HEK293 (cell line): Measurements from ENCODE around the gene UGT1A4.

Experiments used
- CTCF ChIA-PET: fragments of 350-600 bp; formaldehyde crosslinking; extraction: SDS; loops from one replicate; lab custom pipeline; 2021; ENCODE audit warnings: antibody characterized with exemption; lab: Yijun Ruan, JAX
- POLR2A ChIA-PET: fragments of 300-600 bp; formaldehyde crosslinking; extraction: SDS; loops from one replicate; lab custom pipeline; 2020; ENCODE audit warnings: antibody characterized with exemption, inconsistent platforms; lab: Yijun Ruan, JAX
- H3K27ac ChIP-seq: fragments of 200-500 bp; sonication (Bioruptor generic); 2 replicates; pipeline ENCODE4 v1.5.1; 2014; ENCODE audit warnings: low read depth, low read length, control low read depth, inconsistent platforms; ENCODE audit errors: extremely low read depth
- H3K36me3 ChIP-seq, 2 experiments: fragments of 200-500 bp in 1 of 2; sonication (Bioruptor generic) in 1 of 2; 1 replicate in 1 of 2; 2 replicates in 1 of 2; pipeline ENCODE4 v1.5.1; 2014 to 2017; ENCODE audit warnings: inconsistent platforms in 2 of 2, low read length in 2 of 2; ENCODE audit not compliant: control insufficient read depth in 2 of 2, insufficient read depth in 1 of 2
- H3K4me1 ChIP-seq: fragments of 200-500 bp; sonication (Bioruptor generic); 2 replicates; pipeline ENCODE4 v1.5.1; 2014; ENCODE audit warnings: mild to moderate bottlenecking, low read length, inconsistent platforms; ENCODE audit not compliant: control insufficient read depth, insufficient read depth
- H3K4me3 ChIP-seq: 2 replicates; pipeline ENCODE4 v1.5.1; 2011; ENCODE audit warnings: low read depth, mild to moderate bottlenecking, control low read depth, low read length, moderate library complexity
- H3K9me3 ChIP-seq: fragments of 200-500 bp; sonication (Bioruptor generic); 2 replicates; pipeline ENCODE4 v1.5.1; 2014; ENCODE audit warnings: low read depth, low read length, inconsistent platforms; ENCODE audit not compliant: control insufficient read depth, insufficient read depth
- FEZF1 ChIP-seq: fragments of 450-650 bp; formaldehyde crosslinking; IDR thresholded peaks from 2 replicates; pipeline ENCODE4 v1.5.1; 2016; ENCODE audit warnings: missing biosample characterization, missing genetic modification characterization
- HOXC10 ChIP-seq: sonication (generic); formaldehyde crosslinking; IDR thresholded peaks from 2 replicates; pipeline ENCODE4 v1.8.1; 2023; ENCODE audit warnings: mild to moderate bottlenecking, missing genetic modification reagents
- KLF10 ChIP-seq: fragments of 450-650 bp; IDR thresholded peaks from 2 replicates; pipeline ENCODE4 v1.5.1; 2018; ENCODE audit warnings: missing biosample characterization, mild to moderate bottlenecking, missing genetic modification characterization
- MEIS1 ChIP-seq: sonication (generic); formaldehyde crosslinking; IDR thresholded peaks from 2 replicates; pipeline ENCODE4 v1.8.1; 2022; ENCODE audit warnings: missing genetic modification reagents, mild to moderate bottlenecking, borderline replicate concordance
- MYNN ChIP-seq: fragments of 450-650 bp; formaldehyde crosslinking; IDR thresholded peaks from 2 replicates; pipeline ENCODE4 v1.5.1; 2016; ENCODE audit warnings: missing biosample characterization, missing genetic modification characterization, borderline replicate concordance
- MZF1 ChIP-seq: fragments of 450-650 bp; formaldehyde crosslinking; IDR thresholded peaks from 2 replicates; pipeline ENCODE4 v1.5.1; 2017; ENCODE audit warnings: missing biosample characterization, missing genetic modification characterization, borderline replicate concordance
- RBAK ChIP-seq: fragments of 450-650 bp; formaldehyde crosslinking; IDR thresholded peaks from 2 replicates; pipeline ENCODE4 v1.5.1; 2016; ENCODE audit warnings: missing biosample characterization, missing genetic modification characterization
- SCRT2 ChIP-seq: fragments of 450-650 bp; formaldehyde crosslinking; IDR thresholded peaks from 2 replicates; pipeline ENCODE4 v1.5.1; 2016; ENCODE audit warnings: missing biosample characterization, missing genetic modification characterization
- ZFHX2 ChIP-seq: fragments of 450-650 bp; formaldehyde crosslinking; conservative IDR thresholded peaks from 2 replicates; pipeline ENCODE4 v1.5.1; 2016; ENCODE audit warnings: missing biosample characterization, missing genetic modification characterization
- ZNF138 ChIP-seq: fragments of 450-650 bp; formaldehyde crosslinking; IDR thresholded peaks from 2 replicates; pipeline ENCODE4 v1.5.1; 2016; ENCODE audit warnings: missing biosample characterization, missing genetic modification characterization, borderline replicate concordance
- ZNF155 ChIP-seq: fragments of 450-650 bp; formaldehyde crosslinking; IDR thresholded peaks from 2 replicates; pipeline ENCODE4 v1.5.1; 2016; ENCODE audit warnings: missing biosample characterization, missing genetic modification characterization
- ZNF202 ChIP-seq: fragments of 450-650 bp; formaldehyde crosslinking; IDR thresholded peaks from 2 replicates; pipeline ENCODE4 v1.5.1; 2016; ENCODE audit warnings: missing biosample characterization, missing genetic modification characterization, borderline replicate concordance
- ZNF274 ChIP-seq, 2 experiments: fragments of 200-500 bp in 1 of 2; fragments of 450-650 bp in 1 of 2; sonication (Bioruptor generic) in 1 of 2; formaldehyde crosslinking in 1 of 2; IDR thresholded peaks; 2 replicates each; pipeline versions ENCODE4 v1.5.1 to v1.6.1; 2014 to 2016; ENCODE audit warnings: borderline replicate concordance in 1 of 2, inconsistent platforms in 1 of 2, low read length in 1 of 2, missing biosample characterization in 1 of 2, missing genetic modification characterization in 1 of 2
- ZNF341 ChIP-seq: fragments of 450-650 bp; formaldehyde crosslinking; IDR thresholded peaks from 2 replicates; pipeline ENCODE4; 2016; ENCODE audit warnings: low read depth, missing biosample characterization, missing genetic modification characterization
- ZNF354C ChIP-seq: fragments of 450-650 bp; formaldehyde crosslinking; IDR thresholded peaks from 2 replicates; pipeline ENCODE4 v1.5.1; 2016; ENCODE audit warnings: missing biosample characterization, missing genetic modification characterization, low read depth, borderline replicate concordance
- ZNF449 ChIP-seq: fragments of 450-650 bp; formaldehyde crosslinking; IDR thresholded peaks from 2 replicates; pipeline ENCODE4 v1.5.1; 2017; ENCODE audit warnings: missing biosample characterization, mild to moderate bottlenecking, missing genetic modification characterization, moderate library complexity
- ZNF518A ChIP-seq: fragments of 450-650 bp; formaldehyde crosslinking; conservative IDR thresholded peaks from 2 replicates; pipeline ENCODE4 v1.5.1; 2016; ENCODE audit warnings: low read depth, missing biosample characterization, missing genetic modification characterization
- ZNF610 ChIP-seq: fragments of 450-650 bp; formaldehyde crosslinking; IDR thresholded peaks from 2 replicates; pipeline ENCODE4 v1.5.1; 2016; ENCODE audit warnings: missing biosample characterization, missing genetic modification characterization, borderline replicate concordance
- ZNF664 ChIP-seq: fragments of 450-650 bp; formaldehyde crosslinking; IDR thresholded peaks from 2 replicates; pipeline ENCODE4 v1.5.1; 2016; ENCODE audit warnings: missing biosample characterization, missing genetic modification characterization
- ZNF677 ChIP-seq: fragments of 450-650 bp; IDR thresholded peaks from 2 replicates; pipeline ENCODE4 v1.5.0; 2018; ENCODE audit warnings: missing biosample characterization, mild to moderate bottlenecking, missing genetic modification characterization, moderate library complexity
- TF ChIP-seq, protein P1 (sequence below): fragments of 450-650 bp; formaldehyde crosslinking; IDR thresholded peaks from 2 replicates; pipeline ENCODE4 v1.5.1; 2016; ENCODE audit warnings: missing biosample characterization, missing genetic modification characterization

Gene UGT1A4

GRCh38 chr2:233699424-233700027 is 19.0 kb upstream of the UGT1A4 start:
- no peak overlapping the region for H3K27ac ChIP-seq
- H3K36me3 ChIP-seq = no peaks in the 10 kb centered on the region
- no peaks in the 10 kb centered on the region for H3K9me3 ChIP-seq
- H3K4me1 ChIP-seq = 0 out of 2 replicates have a peak, but pooled peaks cover 2% of the 10 kb centered on the region
- TF ChIP-seq MEIS1 (CRISPR knock-in tag) (no peak), MYNN (no peak), ZNF138 (tag by site-specific recombination) (no peak), RBAK (tag by site-specific recombination) (no peak), ZFHX2 (tag by site-specific recombination) (no peak), ZNF664 (tag by site-specific recombination) (no peak), ZNF449 (no peak), ZNF677 (no peak), ZNF274 (IDR thresholded peaks at IDR 0.05; ENCODE audit: low read length) (no peak), ZNF274 (tag by site-specific recombination; IDR thresholded peaks at IDR 0.05; ENCODE audit: borderline replicate concordance) (no peak), ZNF610 (tag by site-specific recombination) (no peak), MZF1 (tag by site-specific recombination) (no peak), ZNF354C (tag by site-specific recombination) (no peak), SCRT2 (no peak), HOXC10 (CRISPR knock-in tag) (no peak), KLF10 (tag by site-specific recombination) (no peak), FEZF1 (tag by site-specific recombination) (no peak), ZNF341 (tag by site-specific recombination) (no peak), ZNF155 (tag by site-specific recombination) (no peak)
- H3K4me3 ChIP-seq = no peak overlapping the region
- ChIA-PET POLR2A (no interaction called here), CTCF (interaction anchor here (1.2 kb wide), 1 partner anchor 12 kb away, joined by 5 read pairs; no protein-coding TSS in a partner anchor)

DNA sequence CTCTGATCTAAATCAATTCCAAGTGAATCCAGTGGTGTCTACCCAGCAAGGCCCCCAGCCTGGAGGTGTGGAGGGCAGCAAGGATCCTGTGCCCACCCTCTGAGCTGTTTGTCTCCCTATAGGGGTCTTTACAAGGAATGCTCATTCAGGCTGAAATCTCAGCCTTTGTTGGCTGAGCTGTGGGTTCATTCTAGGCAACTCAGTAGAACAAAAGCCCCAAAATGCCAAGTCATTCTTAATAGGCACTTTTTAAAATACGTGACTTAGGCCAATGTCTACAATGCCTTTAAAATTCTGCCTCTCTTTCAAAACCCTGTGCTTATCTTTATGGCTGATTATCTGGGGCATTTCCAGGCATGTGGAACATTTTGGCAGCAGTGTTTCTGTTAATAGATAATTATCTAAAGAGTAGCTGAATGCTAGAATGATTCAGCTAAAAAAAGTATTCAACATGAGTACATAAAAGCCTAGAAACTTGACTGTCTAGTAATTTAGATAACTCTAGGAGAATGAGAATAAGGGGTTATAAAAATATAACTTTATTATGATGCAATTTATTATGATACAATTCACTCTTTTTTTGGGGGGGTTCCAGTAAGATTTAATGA is 18.4 kb upstream of the UGT1A4 start:
- Histone ChIP-seq H3K27ac (no peak overlapping the region), H3K9me3 (no peaks in the 10 kb centered on the region), H3K4me3 (no peak overlapping the region), H3K36me3 (no peaks in the 10 kb centered on the region), H3K4me1 (0 out of 2 replicates have a peak, but pooled peaks cover 2% of the 10 kb centered on the region)
- CTCF ChIA-PET = interaction anchor here (1.2 kb wide), 1 partner anchor 11 kb away, joined by 5 read pairs; no protein-coding TSS in a partner anchor
- POLR2A ChIA-PET = no interaction called here
- no peak for TF ChIP-seq ZNF518A (tag by site-specific recombination)
- TF ChIP-seq FEZF1 (tag by site-specific recombination) = peak; percentile 45; the same call in 1 of the 2 replicates
- no peak for TF ChIP-seq ZNF341 (tag by site-specific recombination)
- TF ChIP-seq ZNF664 (tag by site-specific recombination) = no peak
- TF ChIP-seq, protein P1, sequence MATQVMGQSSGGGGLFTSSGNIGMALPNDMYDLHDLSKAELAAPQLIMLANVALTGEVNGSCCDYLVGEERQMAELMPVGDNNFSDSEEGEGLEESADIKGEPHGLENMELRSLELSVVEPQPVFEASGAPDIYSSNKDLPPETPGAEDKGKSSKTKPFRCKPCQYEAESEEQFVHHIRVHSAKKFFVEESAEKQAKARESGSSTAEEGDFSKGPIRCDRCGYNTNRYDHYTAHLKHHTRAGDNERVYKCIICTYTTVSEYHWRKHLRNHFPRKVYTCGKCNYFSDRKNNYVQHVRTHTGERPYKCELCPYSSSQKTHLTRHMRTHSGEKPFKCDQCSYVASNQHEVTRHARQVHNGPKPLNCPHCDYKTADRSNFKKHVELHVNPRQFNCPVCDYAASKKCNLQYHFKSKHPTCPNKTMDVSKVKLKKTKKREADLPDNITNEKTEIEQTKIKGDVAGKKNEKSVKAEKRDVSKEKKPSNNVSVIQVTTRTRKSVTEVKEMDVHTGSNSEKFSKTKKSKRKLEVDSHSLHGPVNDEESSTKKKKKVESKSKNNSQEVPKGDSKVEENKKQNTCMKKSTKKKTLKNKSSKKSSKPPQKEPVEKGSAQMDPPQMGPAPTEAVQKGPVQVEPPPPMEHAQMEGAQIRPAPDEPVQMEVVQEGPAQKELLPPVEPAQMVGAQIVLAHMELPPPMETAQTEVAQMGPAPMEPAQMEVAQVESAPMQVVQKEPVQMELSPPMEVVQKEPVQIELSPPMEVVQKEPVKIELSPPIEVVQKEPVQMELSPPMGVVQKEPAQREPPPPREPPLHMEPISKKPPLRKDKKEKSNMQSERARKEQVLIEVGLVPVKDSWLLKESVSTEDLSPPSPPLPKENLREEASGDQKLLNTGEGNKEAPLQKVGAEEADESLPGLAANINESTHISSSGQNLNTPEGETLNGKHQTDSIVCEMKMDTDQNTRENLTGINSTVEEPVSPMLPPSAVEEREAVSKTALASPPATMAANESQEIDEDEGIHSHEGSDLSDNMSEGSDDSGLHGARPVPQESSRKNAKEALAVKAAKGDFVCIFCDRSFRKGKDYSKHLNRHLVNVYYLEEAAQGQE (tag by site-specific recombination) = no peak
- TF ChIP-seq ZNF202 (tag by site-specific recombination) = no peak
- TF ChIP-seq ZNF155 (tag by site-specific recombination) = no peak
